ENCODE measurements around the gene SIRT3.

GRCh38 chr11:276219-276618 is 40.1 kb upstream of the SIRT3 start:
- no peak for TF ChIP-seq CTCF (IDR thresholded peaks at IDR 0.05)
- TF ChIP-seq POLR2A (IDR thresholded peaks at IDR 0.05) = no peak

Measured in body of pancreas (tissue), 4 donors.